Measurements from ENCODE around the gene PIM3.
A peak's percentile ranks its signal among the peaks of the same experiment; 100 is the strongest.

The PIM3 gene

DNA sequence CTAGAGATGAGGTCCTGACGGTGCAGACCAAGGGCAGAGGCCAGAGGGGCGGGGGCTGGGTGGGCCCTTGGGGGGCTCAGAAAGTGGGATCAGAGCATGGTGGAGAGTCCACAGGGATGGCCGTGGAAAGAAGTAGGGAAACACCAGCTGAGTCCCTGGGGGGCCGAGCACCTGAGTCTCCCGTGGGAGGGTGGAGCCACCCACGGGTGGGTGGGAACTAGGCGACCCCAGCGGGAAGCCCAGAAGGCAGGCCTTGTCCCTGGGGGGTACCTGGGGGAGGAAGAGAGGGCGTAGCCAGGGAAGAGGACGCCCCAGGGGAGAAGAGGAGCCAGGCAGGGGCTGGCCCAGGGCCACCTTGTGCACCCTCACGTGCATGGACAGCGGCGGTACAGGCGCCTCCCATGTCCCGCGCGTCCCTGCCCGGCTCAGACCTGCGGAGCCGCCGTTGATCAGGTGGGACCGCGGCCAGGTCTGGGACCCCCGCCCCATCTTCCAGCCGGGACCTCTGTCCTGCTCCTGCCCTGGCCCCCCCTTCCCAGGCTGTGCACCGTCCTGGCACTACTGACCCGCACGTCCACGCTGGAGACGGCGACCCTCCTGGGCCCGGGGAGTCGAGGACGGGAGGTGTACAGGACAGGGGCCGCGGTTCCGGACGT is 31.9 kb upstream of the PIM3 start:
- no peak for DNase-seq

DNA sequence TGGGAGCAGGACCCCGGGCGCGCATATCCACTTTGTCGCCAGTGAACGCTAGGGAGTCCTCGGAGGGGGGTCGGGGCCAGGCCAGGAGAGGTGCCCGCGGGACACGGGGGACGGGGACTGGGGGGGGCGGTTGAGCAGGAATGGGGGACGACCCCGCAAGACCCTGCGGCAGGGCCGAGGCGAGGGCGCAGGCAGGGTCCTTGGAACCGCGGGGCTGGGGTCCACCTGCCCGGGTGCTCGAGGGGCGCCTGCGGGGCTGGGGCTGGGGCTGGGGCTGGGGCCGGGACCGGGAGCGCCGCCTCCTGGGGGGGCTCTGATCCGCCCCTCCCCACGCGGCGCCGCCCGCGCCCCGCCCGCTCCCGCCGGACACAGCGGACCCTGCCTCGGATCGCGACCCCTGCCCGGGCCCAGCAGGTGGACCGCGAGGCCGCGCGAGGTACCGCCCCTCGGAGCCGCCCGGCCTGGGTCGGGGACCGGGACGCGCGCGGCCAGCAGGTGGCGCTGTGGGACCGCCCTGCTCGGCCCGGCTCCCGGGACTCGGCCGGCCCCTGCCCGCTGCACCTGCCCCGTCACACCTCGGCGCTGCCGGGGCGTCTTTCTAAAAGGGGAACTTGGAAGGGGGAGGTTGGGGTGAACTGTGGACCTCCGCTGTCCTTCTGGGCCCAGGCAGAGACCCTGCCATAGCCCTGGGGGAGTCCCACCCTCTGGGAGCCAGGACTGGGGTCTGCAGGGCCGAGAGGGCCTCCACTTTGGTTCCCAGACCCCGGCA is 31.2 kb upstream of the PIM3 start:
- DNase-seq: peak; percentile 18

DNA sequence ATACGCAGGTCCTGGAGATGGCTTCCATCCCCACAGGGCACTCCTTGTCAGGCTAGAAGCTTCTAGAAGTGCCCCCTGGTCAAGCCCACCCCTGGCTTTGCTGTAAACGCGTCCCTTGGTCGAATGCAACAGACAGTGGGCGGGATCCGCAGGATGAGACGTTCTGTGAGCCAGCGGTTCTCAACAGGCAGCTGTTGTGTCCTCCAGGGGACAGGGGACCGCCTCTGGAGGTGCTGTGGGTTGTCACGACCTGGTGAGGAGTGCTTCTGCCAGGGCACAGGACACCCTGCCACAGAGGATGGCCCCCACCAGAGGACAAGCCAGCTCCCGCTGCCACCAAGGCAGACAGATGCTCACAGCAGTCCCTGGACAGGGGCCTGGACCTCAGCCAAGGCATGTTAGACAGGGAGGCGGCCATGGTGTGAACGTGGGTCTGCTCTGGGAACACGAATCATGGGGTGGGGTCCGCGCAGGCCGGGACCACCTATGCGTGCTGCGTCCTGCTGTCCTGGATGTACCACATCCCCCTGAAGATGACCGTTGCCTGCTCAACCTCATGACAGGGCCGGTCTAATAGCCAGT is 30.5 kb upstream of the PIM3 start:
- no peak for DNase-seq

DNA sequence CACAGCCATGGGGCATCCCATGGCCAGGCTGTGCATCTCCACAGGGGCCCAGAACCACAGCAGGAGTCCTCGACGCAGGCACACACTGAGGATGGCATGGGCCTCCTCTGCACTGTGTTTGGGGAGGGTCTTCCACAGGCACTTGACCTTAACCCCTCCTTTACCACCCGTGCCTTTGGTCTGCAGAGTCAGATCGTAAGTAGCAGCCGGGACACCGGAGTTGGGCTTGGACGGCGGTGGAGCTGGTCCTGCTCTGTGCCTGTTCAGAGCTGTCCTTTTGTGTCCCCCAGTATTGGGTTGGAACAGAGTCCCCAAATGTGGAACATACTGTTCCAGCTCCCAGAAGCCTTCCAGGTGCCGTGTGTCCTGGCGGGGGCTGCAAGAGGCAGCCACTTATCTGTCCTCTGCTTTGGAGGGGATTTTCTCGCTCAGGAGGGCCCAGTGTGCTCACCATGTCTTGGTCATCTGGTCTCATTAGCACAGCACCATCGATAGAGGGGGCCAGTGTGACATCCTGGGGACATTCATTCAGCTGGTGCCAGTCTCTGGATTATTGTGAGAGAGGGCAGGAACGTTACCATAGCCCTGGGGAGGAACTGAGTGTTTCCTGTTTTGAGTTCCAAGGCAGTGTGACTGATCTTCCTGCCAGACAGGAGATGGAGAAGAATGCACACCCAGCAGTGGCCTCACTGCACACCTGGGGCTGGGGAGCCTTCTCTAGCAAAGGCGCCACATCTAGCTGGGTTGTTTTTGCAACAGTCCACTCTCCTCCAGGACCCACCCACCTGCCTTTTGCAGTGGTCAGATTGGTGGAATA is 29.8 kb upstream of the PIM3 start:
- peak; percentile 39 for DNase-seq

GRCh38 chr22:49933236-49934159 is 27.1 kb upstream of the PIM3 start:
- DNase-seq: no peak

DNA sequence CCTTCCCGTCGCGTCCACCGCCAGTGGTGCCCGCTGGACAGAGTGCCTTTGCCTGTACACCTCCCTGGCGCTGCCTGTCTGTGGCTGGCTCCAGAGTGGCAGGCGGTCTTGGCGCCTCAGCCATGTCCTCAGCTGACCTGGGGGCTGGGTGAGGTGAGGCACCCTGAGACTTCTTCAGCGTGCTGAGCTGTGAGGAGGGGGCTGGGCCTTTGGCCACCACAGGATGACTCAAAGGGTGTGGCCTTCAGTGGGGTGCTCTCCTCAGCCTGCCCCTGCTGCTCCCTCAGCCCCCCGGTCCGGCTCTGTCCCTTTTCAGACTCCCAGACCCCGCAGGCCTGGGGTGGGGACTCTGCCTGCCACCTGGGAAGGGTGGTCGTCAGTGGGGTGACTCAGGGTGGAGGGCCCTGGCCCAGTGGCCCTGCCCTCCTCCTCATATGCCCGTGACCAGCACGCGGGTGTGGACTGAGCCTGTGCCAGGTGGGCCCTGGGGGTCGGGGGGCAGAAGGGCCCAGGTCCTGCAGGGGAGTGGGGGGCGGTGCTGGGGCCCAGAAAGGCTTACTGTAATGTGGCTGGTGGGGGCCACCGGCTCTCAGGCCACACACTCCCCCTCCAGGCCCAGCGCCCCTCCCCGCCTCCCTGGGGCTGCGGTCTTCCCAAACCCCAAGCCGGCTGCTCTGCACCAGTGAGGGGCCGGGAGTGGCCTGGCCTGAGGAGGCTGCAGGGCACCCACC is 26.2 kb upstream of the PIM3 start:
- no peak for DNase-seq

DNA sequence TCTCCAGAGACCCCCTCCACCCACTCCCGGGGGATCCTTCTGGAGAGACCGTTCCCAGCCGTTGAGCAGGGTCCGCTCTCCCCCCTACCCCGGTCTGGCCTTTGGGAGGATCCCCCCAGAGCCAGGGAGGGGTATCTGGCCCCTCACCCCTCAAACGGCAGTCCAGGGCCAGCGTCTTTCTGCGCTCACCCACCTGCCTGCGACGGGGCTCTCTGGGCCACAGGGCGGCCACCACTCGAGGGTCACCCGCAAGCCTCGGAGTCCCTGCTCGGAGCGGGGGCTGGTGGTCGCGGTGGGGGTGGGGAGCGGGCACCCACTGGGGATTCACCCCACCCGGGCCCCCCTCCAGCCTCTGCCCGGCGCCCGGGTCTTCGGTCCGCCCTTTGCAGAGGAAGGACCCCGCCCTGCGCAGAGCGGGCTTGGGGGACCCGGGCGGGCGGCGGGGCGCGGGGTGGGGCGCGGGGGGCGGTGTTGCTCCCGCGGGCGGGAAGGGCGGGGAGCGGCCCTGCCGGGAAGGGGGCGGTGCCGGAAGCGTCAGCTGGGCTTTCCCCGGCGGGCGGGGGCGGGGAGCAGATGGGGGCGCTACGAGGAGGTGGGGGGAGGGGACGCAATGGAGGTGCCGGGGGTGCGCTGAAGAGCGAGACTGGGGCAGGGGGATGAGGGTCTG is 25.5 kb upstream of the PIM3 start:
- peak; percentile 37 for DNase-seq

DNA sequence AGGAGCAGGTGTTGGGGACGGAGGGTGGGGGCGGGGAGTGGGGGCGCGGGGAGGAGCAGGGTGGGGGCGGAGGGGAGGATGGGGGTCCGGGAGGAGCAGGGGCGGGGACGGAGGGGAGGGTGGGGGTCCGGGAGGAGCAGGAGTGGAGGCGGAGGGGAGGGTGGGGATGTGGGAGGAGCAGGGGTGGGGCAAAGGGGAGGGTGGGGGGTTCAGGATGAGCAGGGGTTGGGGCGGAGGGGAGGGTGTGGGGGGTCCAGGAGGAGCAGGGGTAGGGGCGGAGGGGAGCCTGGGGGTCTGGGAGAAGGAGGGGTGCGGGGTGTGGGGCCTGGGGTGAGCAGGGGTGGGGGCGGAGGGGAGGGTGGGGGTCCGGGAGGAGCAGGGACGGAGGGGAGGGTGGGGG is 25.0 kb upstream of the PIM3 start:
- no peak for DNase-seq

GRCh38 chr22:49936018-49936972 is 24.3 kb upstream of the PIM3 start:
- peak; percentile 72 for DNase-seq

- no peak for DNase-seq
Measured at GRCh38 chr22:49936973-49937757, 23.4 kb upstream of the PIM3 start.

DNA sequence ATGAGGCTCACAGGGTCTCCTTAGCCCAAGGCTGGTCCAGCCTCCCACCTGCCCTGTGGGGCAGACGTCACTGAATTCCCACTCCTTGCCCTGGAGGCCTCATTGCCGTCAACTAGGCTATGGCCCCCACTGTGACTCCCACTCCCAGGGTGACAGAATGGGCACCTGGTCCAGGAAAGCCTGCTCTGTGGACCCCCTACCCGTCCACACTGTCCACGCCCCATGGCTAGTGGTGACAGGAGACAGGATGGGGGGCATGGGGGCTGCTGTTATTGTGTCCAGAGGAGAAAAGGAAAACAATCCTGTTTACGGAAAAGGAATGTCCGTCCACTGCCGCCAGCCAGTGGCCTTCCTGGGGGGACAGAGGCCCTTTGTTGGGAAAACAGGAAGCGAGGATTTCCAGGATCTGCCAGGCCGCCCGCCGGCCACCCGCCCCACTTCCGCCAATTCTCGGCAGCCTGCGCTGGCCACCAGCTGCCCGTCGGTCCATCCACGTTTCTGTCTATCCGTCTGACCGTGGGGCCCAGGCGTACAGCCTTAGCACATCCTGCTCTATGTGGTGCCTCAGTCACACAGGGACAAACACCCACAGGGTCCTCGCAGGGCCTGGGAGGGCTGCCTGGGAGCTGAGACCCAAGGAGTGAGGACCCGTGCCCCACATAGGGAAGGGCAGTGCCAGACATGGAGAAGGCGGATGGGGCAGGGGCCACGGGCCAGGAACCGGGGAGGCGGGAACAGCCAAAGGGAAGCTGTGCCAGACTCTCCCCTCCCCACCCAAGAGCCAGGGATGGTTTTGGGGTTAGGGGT is 22.6 kb upstream of the PIM3 start:
- DNase-seq: no peak

DNA sequence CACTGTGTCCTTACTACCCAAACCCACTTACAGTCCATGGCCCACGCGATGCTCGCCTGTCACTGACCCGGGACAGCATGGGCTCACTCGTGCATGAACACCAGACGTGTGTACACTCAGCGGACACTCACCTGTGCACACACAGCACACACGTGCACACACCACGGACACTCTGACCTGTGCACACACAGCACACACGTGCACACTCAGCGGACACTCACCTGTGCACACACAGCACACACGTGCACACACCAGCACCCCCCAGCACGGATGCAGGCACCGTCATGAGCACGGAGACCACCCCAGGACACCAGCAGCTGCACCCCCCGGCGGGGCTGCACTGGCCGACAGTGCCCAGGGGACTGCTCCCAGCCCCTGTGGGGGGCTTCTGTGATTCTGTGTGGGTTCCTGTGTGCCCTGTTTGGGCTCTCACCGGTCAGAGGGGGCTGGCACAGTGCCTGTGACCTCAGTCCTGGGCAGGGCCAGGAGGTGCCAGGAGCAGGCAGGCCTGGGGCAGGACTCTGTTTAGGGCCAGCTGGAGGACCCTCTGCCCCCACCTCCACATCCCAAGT is 21.9 kb upstream of the PIM3 start:
- DNase-seq: no peak

DNA sequence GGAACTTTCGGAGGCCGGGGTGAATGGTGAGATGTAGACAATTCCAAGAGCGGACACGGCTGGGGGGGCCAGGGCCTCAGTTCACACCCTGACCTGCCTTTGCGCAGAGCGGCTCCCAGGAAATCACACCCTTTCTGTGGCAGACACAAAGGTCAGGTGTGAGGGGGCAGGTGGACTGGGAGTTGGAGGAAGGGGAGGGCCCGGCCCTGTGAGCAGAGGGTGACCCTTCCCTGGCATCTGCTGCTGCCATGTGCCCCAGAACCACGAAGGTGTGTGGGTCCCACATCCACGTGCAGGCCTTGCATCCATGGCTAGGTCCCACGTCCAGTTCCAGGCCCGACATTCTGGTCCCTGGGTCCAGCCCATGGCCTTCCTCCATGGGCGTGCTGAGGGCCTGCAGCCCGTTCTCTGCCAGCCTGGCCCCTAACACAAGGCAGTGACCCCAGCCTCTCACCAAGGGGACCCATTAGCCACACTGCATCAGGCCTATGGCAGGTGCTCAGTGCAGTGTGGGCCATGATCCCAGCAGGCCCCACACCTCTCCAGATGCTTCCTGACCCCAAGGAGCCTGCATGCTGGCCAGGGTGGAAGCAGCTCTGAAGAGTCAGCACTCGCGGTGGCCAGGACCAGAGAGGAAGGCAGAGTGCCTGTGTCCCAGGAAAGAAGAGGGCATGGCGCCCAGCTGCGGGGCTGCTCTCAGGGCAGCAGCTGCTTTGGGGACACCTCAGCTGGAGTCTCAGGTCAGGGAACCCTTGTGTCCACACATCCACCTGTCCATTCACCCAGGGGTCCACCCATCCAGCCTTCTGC is 18.9 kb upstream of the PIM3 start:
- no peak for DNase-seq

GRCh38 chr22:49942565-49943404 is 17.8 kb upstream of the PIM3 start:
- DNase-seq: no peak

- no peak for DNase-seq
Measured at GRCh38 chr22:49943405-49943765, 17.2 kb upstream of the PIM3 start.

All from HCEC 1CT (cell line).